Upper lobe of left lung (tissue), 6 donors: ENCODE data around the gene C1orf232. TPM values are rescaled to one million over a fixed set of nuclear protein-coding genes. Genes with fewer than 3 reads are reported as not detected.
A peak's percentile ranks its signal among the peaks of the same experiment; 100 is the strongest.

ENCODE experiments used
- ATAC-seq, 2 donors: fragments of 200-7000 bp; cut with Tn5 transposase; one replicate each; pipeline ENCODE4 v1.9.1; 2022; ENCODE audit warnings: mild to moderate bottlenecking in 2 of 2, moderate library complexity in 2 of 2; ENCODE audit not compliant: low FRiP score in 2 of 2
- DNase-seq, 2 donors: peaks; one replicate each; pipeline ENCODE4 v3.0.0-alpha.2; 2019 to 2020
- H3K27ac ChIP-seq, 4 donors: fragments of 200-600 bp; sonication (generic); one replicate each; pipeline ENCODE4 v1.5.1; 2016 to 2019
- H3K27me3 ChIP-seq, 4 donors: fragments of 200-600 bp; sonication (generic); one replicate each; pipeline ENCODE4 v1.5.1; 2017 to 2019
- H3K36me3 ChIP-seq, 4 donors: fragments of 200-600 bp; sonication (generic); one replicate each; pipeline ENCODE4 v1.5.1; 2016 to 2019
- H3K4me1 ChIP-seq, 4 donors: fragments of 200-600 bp; sonication (generic); one replicate each; pipeline ENCODE4 v1.5.1; 2018 to 2019
- H3K4me3 ChIP-seq, 4 donors: fragments of 200-600 bp; sonication (generic); one replicate each; pipeline ENCODE4 v1.5.1; 2017 to 2019; ENCODE audit warnings: mild to moderate bottlenecking in 2 of 4, moderate library complexity in 1 of 4
- H3K9me3 ChIP-seq, 4 donors: fragments of 200-600 bp; sonication (generic); one replicate each; pipeline ENCODE4 v1.5.1; 2018 to 2019
- CTCF ChIP-seq, 6 experiments: fragments of 450-650 bp in 4 of 6; fragments of 200-600 bp in 2 of 6; sonication (generic) in 2 of 6; IDR thresholded peaks; one replicate each; pipeline ENCODE4 v1.5.1; 2016 to 2019; ENCODE audit warnings: antibody characterized with exemption in 6 of 6
- EP300 ChIP-seq, 4 donors: sonication (generic); formaldehyde crosslinking; IDR thresholded peaks; one replicate each; pipeline ENCODE4 v1.5.1; 2017; ENCODE audit warnings: antibody characterized with exemption in 4 of 4, control low read depth in 2 of 4
- POLR2A ChIP-seq, 4 donors: fragments of 450-650 bp; IDR thresholded peaks; one replicate each; pipeline ENCODE4 v1.5.1; 2016 to 2017; ENCODE audit warnings: antibody characterized with exemption in 4 of 4, mild to moderate bottlenecking in 2 of 4
- POLR2AphosphoS5 ChIP-seq, 2 donors: sonication (generic); formaldehyde crosslinking; IDR thresholded peaks; one replicate each; pipeline ENCODE4 v1.5.1; 2017; ENCODE audit warnings: antibody characterized with exemption in 2 of 2
- WGBS, 2 donors: methylation state at CpG; one replicate each; pipeline ENCODE4 v1.1.5; 2017 to 2018; 5-methylcytosine and 5-hydroxymethylcytosine counted together
- total RNA-seq, 6 donors: library from RNA; depleted of rRNA in 4 of 6; stranded (reverse); fragments of >200 nt in 4 of 6; gene quantifications; one replicate each; pipeline versions ENCODE4 v1.1.0 to v1.2.1, GENCODE V29; 2016 to 2021
- donor health status: DM: no; HTN: no; CAD: no; lungs with moderate emphysema.
- donor health status: DM: no; HTN: yes; CAD: no; lungs with severe emphysema.

C1orf232 gene
- total RNA-seq, 6 donors from 2014 or later, result not detected

- TF ChIP-seq POLR2A (IDR thresholded peaks at IDR 0.05) (no peak), EP300 (IDR thresholded peaks at IDR 0.05) (no peak), POLR2AphosphoS5 (IDR thresholded peaks at IDR 0.05) (peak; percentile 9 to 41), CTCF (IDR thresholded peaks at IDR 0.05) (no peak)
- no peak for ATAC-seq
- WGBS, 2 donors, result 32 to 40% methylated on average over 6 to 12 of the region's 12 CpGs
- H3K4me1 ChIP-seq, result peaks cover 23 to 25% (median 24%) of the 10 kb centered on the region in 4 donors
- DNase-seq, result peak in 1 of 2 donors; percentile 35
- peaks cover 0 to 3% (median 0%) of the 10 kb centered on the region in 4 donors for H3K27me3 ChIP-seq
- H3K9me3 ChIP-seq, result no peaks in the 10 kb centered on the region
- peak overlapping the region; percentile 46 to 83 (median 78) for H3K27ac ChIP-seq
- no peaks in the 10 kb centered on the region for H3K36me3 ChIP-seq
- peak overlapping the region in 3 of 4 donors; percentile 12 to 33 (median 13) for H3K4me3 ChIP-seq
Observed at GRCh38 chr1:26156285-26157038, 12.3 kb downstream of the C1orf232 start.

- no peaks in the 10 kb centered on the region for H3K9me3 ChIP-seq
- ATAC-seq, result peak in 1 of 2 donors; percentile 8
- no peaks in the 10 kb centered on the region for H3K36me3 ChIP-seq
- H3K27ac ChIP-seq, result peak overlapping the region; percentile 48 to 83 (median 78)
- H3K4me3 ChIP-seq, result peak overlapping the region in 3 of 4 donors; percentile 12 to 33 (median 13)
- TF ChIP-seq CTCF (IDR thresholded peaks at IDR 0.05), result no peak
- TF ChIP-seq EP300 (IDR thresholded peaks at IDR 0.05), result peak in 2 of 4 donors; percentile 62 to 89
- no peak for TF ChIP-seq POLR2A (IDR thresholded peaks at IDR 0.05)
- peak; percentile 26 to 89 for TF ChIP-seq POLR2AphosphoS5 (IDR thresholded peaks at IDR 0.05)
- peaks cover 14 to 20% (median 17%) of the 10 kb centered on the region in 4 donors for H3K4me1 ChIP-seq
- no peak for DNase-seq
- H3K27me3 ChIP-seq, result no peaks in the 10 kb centered on the region
- WGBS, 2 donors, result 62 to 65% methylated on average over 17 to 21 of the region's 21 CpGs
Observed at GRCh38 chr1:26155370-26156284, 13.1 kb downstream of the C1orf232 start.

GRCh38 chr1:26154750-26155149, 14.0 kb downstream of the C1orf232 start:
- no peak for DNase-seq
- no peak for TF ChIP-seq CTCF (IDR thresholded peaks at IDR 0.05)
- no peak for TF ChIP-seq POLR2AphosphoS5 (IDR thresholded peaks at IDR 0.05)
- TF ChIP-seq POLR2A (IDR thresholded peaks at IDR 0.05), result no peak
- TF ChIP-seq EP300 (IDR thresholded peaks at IDR 0.05), result no peak
- peak overlapping the region; percentile 46 to 83 (median 56) for H3K27ac ChIP-seq
- WGBS, 2 donors, result 60 to 61% methylated on average over 9 of the region's 9 CpGs
- H3K27me3 ChIP-seq, result no peaks in the 10 kb centered on the region
- H3K9me3 ChIP-seq, result no peaks in the 10 kb centered on the region
- no peaks in the 10 kb centered on the region for H3K36me3 ChIP-seq
- no peak overlapping the region for H3K4me3 ChIP-seq
- peaks cover 13 to 20% (median 17%) of the 10 kb centered on the region in 4 donors for H3K4me1 ChIP-seq
- no peak for ATAC-seq

GRCh38 chr1:26153966-26154532, 14.7 kb downstream of the C1orf232 start:
- Histone ChIP-seq H3K4me1 (peaks cover 13 to 20% (median 17%) of the 10 kb centered on the region in 4 donors), H3K9me3 (no peaks in the 10 kb centered on the region), H3K27ac (peak overlapping the region in 2 of 4 donors; percentile 65 to 83), H3K4me3 (no peak overlapping the region), H3K36me3 (no peaks in the 10 kb centered on the region), H3K27me3 (no peaks in the 10 kb centered on the region)
- ATAC-seq, result no peak
- 66 to 72% methylated on average over 4 to 5 of the region's 5 CpGs for WGBS, 2 donors
- no peak for DNase-seq
- no peak for TF ChIP-seq EP300 (IDR thresholded peaks at IDR 0.05)
- no peak for TF ChIP-seq POLR2AphosphoS5 (IDR thresholded peaks at IDR 0.05)
- TF ChIP-seq CTCF (IDR thresholded peaks at IDR 0.05), result no peak
- TF ChIP-seq POLR2A (IDR thresholded peaks at IDR 0.05), result no peak
